Right cardiac atrium (tissue), 5 donors: ENCODE results near the gene SLC25A33. TPM values are rescaled to one million over a fixed set of nuclear protein-coding genes. Genes with fewer than 3 reads are reported as not detected.

Source experiments
- ATAC-seq, 2 donors: fragments of 200-7000 bp; cut with Tn5 transposase; one replicate each; pipeline versions ENCODE4 v1.8.0 to v1.9.1; 2020; ENCODE audit warnings: moderate library complexity in 2 of 2, mild to moderate bottlenecking in 1 of 2
- DNase-seq, 3 donors: peaks; one replicate each; pipeline ENCODE4 v3.0.0-alpha.2; 2020
- H3K27ac ChIP-seq: one replicate; pipeline ENCODE4 v1.5.1; 2013; ENCODE audit warnings: mild to moderate bottlenecking, low read length, control low read depth, moderate library complexity
- H3K27me3 ChIP-seq: one replicate; pipeline ENCODE4 v1.6.1; 2013; ENCODE audit not compliant: control insufficient read depth, insufficient read depth
- H3K4me1 ChIP-seq: one replicate; pipeline ENCODE4 v1.6.1; 2013; ENCODE audit warnings: low read length; ENCODE audit not compliant: control insufficient read depth, insufficient read depth
- H3K4me3 ChIP-seq: one replicate; pipeline ENCODE4 v1.5.1; 2013; ENCODE audit warnings: low read length, control low read depth
- H3K9me3 ChIP-seq: one replicate; pipeline ENCODE4 v1.6.1; 2013; ENCODE audit warnings: low read length; ENCODE audit not compliant: control insufficient read depth
- WGBS: extraction: QIAGEN DNeasy Blood & Tissue Kit; methylation state at CpG from one replicate; pipeline ENCODE4 v1.1.7; 2013; 5-methylcytosine and 5-hydroxymethylcytosine counted together
- intact Hi-C, 4 donors: fragments of 100-400 bp; cut with DNase I; formaldehyde crosslinking; loops; one replicate each; pipeline versions ENCODE4 v1.11.0 to v1.14.0; 2022 to 2023
- polyA plus RNA-seq: library from polyadenylated mRNA; stranded (reverse); fragments of 200-250 nt; gene quantifications from one replicate; pipeline ENCODE4 v1.2.3, GENCODE V29; 2013
- total RNA-seq, 4 donors: library from RNA; stranded (reverse); fragmentation: NEBNext Ultra II Directional; extraction: Animal tissue kit (Norgen Biotek cat#: 25700); gene quantifications; one replicate each; pipeline ENCODE4 v1.2.1, GENCODE V29; 2021
- donor health status: healthy with polysubstance abuse.
- donor health status: DM: no; HTN: yes; CAD: no.
- donor health status: DM: no; HTN: no; CAD: no.
- donor health status: DM: no; HTN: yes; CAD: no; lungs with severe emphysema.
- donor health status: DM: yes; HTN: yes; CAD: no.

SLC25A33 gene
- total and polyA plus RNA-seq, 5 donors, result 7.0 to 12.9 (median 8.4) TPM

DNA sequence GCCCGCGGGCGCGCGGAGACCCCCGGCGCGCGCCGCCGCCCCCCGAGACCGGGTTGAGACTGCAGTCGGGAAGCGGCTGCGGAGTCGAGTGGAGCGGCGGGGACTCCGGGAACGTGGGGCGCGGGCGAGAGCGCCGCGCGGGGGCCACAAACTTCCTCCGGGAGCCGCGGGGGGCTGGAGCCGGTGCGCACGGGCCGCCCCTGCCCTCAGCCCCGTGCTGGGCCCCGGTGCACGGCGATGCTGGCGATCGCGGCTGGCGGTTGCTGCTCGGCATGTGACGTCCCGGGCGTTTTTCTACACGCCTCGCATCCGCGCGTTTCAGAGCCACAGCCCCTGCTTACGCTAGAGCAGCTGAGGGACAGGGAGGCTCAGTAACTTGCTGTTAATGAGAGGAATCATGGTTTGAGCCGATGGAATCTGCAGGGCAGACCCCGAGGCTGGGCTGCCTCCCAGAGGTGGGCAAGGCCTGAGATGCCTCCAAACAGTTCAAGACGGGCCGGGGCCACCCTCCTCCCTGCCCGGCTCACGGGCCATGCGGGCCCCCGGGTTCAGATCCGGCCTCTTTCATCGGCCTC lies 50.0 kb downstream of the SLC25A33 start:
- peak overlapping the region; percentile 76 for H3K4me3 ChIP-seq
- H3K27ac ChIP-seq, result no peak overlapping the region
- DNase-seq (peak in 2 of 3 donors; percentile 35 to 67), ATAC-seq (no peak)
- H3K27me3 ChIP-seq, result no peaks in the 10 kb centered on the region
- intact Hi-C loops, result no loop called here
- peaks cover 31% of the 10 kb centered on the region for H3K4me1 ChIP-seq
- WGBS, result under 1% methylated on average over 63 of the region's 63 CpGs
- H3K9me3 ChIP-seq, result no peaks in the 10 kb centered on the region

DNA sequence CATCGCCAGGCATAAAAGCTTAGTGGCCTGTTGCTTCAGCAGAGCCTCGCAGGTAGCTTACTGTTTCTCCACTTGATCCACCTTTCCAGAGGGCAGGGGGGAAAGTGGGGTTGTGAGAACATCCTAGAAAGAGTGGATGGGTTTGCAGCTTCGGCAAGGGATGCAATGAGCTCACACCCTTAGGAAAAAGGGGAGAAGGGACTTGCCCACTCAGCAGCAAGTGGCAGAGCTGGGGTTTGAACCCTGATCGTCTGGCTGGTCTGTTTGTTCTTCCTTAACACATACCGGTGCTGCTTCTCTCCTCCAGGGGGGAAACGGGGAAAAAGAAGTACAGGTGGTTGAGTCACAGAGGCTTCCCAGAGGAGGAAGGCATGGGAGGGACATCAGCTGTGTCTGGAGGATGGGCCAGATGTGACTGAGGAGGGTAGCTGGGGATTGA lies 50.5 kb downstream of the SLC25A33 start:
- no peak overlapping the region for H3K27ac ChIP-seq
- ATAC-seq (no peak), DNase-seq (no peak)
- intact Hi-C loops, result no loop called here
- H3K9me3 ChIP-seq, result no peaks in the 10 kb centered on the region
- no peaks in the 10 kb centered on the region for H3K27me3 ChIP-seq
- peak overlapping the region; percentile 76 for H3K4me3 ChIP-seq
- 21% methylated on average over 6 of the region's 6 CpGs for WGBS
- peaks cover 31% of the 10 kb centered on the region for H3K4me1 ChIP-seq

DNA sequence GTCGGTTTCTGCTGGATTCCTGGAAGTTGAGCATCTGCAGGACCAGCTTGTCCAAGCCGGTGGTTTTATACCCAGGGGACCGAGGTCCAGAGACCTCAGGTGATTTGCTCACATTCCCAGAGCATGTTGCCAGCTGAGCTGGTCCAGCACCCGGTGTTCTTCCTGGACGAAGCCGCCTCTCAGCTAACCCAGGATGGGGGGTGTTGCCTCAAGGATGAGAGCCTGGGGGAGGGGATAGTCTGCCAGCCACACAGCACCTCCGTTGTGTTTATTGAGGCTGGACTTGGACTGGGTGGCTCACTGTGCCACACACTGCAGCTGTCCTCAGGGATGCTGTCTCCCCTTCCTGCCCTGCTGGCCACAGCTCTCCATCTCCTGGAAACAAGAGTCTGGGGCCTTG lies 50.9 kb downstream of the SLC25A33 start:
- ATAC-seq (no peak), DNase-seq (peak in 1 of 3 donors; percentile 14)
- intact Hi-C loops, result no loop called here
- WGBS, result 66% methylated on average over 7 of the region's 7 CpGs
- H3K27ac ChIP-seq, result no peak overlapping the region
- no peak overlapping the region for H3K4me3 ChIP-seq
- H3K9me3 ChIP-seq, result no peaks in the 10 kb centered on the region
- H3K27me3 ChIP-seq, result no peaks in the 10 kb centered on the region
- peaks cover 31% of the 10 kb centered on the region for H3K4me1 ChIP-seq

DNA sequence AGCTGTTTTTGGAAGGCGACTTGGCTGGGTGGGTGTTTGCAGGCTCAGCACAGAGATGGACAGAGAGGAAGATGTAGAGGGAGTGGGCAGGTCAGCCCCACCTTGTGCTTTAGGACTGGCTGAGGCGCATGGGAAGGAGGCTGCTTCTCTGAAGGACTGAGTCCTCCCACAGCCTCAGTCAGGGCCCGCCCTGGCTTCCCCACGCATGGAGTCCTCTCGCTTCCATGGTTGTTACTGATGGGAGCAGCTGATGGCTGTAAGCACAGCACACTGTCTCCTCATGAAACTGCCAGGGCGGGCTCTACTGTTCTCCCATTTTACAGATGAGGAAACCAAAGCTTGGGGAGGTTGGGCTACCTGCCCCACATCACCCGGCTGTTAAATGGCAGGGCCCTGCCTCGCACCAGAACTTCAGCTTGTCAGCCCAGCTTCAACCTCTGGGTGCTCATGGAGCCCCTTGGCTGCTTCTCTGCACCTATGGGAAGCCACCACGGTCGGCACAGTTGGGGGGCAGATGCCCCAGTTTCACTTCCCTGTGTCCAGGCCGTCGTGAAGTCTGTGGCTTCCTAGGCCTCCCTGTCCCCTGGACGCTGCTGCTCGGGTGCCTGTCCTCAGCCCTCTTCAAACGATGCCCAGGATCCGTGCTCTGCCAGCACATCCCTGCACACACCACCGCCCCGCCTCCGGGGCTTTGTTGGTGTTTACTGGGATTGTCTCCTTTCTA lies 51.8 kb downstream of the SLC25A33 start:
- peaks cover 31% of the 10 kb centered on the region for H3K4me1 ChIP-seq
- ATAC-seq (no peak), DNase-seq (peak; percentile 14 to 50 (median 45))
- WGBS, result 71% methylated on average over 19 of the region's 19 CpGs
- intact Hi-C loops, result no loop called here
- no peak overlapping the region for H3K4me3 ChIP-seq
- H3K27me3 ChIP-seq, result no peaks in the 10 kb centered on the region
- no peaks in the 10 kb centered on the region for H3K9me3 ChIP-seq
- no peak overlapping the region for H3K27ac ChIP-seq

DNA sequence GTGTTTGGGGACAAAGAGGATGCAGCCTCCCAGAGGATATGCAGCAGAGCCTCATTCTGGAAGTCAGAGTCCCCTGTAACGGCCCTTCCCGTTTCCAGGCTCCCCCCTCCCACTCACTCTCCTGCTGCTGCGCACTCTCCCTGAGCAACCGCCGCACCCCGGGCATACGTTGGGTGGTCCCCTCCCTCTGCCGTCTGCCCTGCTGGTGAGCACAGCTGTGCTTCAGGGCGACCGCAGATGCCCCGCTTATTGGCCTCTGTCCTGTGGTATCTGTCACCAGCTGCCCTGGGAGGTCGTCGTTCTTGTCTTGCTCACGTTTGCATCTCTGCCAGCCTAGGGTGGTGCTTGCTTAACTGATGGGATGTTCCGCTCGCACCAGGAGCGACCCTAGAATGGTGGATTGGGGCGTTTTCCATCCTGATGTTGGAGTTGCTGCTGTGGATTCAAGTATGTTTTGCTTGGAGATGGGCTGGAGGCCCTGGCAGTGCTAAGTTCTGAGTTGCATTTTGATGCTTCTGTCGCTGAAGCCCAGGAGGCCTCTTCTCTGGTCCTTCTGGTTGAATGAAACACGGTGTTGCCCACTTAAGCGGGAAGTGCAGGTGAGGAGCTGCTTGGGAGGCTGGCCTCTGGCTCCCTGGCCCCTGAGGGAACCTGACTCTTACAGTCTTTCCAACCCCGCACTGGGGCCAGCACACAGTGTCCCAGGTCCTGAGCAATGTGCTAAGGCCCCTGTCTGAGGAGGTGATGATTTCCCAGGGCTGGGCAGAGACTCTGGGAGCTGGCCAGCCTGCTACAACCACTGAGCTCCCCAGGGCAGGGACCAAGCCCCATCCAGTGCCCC lies 52.6 kb downstream of the SLC25A33 start:
- Histone ChIP-seq H3K4me1 (peaks cover 34% of the 10 kb centered on the region), H3K27ac (no peak overlapping the region), H3K4me3 (no peak overlapping the region), H3K27me3 (no peaks in the 10 kb centered on the region), H3K9me3 (no peaks in the 10 kb centered on the region)
- intact Hi-C loops, result no loop called here
- WGBS, result 50% methylated on average over 22 of the region's 22 CpGs
- no peak for ATAC-seq
- peak; percentile 11 to 60 (median 51) for DNase-seq

DNA sequence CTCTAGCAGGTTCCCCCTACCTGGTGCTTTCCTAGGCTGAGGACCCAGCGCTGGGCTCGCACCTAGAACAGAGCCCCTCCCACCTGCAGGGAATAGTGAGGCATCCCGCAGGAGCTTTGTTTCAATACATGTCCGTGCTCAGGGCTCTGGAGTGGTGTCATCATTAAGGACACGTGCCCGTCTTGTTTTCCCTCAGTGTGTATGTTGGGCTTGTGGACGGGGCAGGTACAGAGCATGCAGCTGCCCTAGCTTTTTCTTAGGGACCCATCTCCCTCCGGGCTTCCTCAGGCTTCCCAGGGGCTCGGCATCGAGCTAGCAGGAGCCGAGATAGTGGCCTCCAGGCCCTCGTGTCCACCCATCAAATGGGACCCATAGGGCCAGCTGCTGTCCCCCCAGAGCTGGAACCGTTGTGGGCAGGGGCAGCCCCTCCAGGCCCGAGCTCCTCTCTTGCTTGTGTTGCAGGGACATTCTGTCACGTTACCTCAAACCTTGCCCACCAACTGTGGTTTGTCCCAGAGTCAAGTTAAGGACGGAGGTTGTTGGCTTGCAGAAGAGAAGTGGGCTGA lies 53.3 kb downstream of the SLC25A33 start:
- WGBS, result 74% methylated on average over 16 of the region's 16 CpGs
- DNase-seq, result peak in 1 of 3 donors; percentile 38
- no peak for ATAC-seq
- Histone ChIP-seq H3K4me1 (peaks cover 34% of the 10 kb centered on the region), H3K4me3 (no peak overlapping the region), H3K27me3 (no peaks in the 10 kb centered on the region), H3K9me3 (no peaks in the 10 kb centered on the region), H3K27ac (no peak overlapping the region)
- intact Hi-C loops, result no loop called here

DNA sequence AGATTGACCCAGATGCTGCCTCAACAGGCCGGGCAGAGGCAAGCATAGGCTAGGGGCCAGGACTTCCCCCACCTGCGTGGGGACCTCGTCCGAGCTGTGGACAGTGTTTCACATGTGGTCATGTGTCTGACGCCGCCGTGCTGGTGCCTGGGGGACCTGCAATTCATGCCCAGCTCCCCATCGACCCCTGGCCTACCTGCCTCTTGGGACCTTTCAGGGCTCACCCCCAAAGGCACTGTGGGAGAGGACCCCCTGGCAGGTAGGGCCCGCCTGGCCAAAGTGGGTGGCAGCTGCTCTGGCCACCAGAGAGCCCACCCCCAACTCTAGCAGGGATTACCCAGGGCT lies 53.9 kb downstream of the SLC25A33 start:
- DNase-seq, result no peak
- no peak overlapping the region for H3K4me3 ChIP-seq
- 44% methylated on average over 9 of the region's 9 CpGs for whole genome bisulfite sequencing

DNA sequence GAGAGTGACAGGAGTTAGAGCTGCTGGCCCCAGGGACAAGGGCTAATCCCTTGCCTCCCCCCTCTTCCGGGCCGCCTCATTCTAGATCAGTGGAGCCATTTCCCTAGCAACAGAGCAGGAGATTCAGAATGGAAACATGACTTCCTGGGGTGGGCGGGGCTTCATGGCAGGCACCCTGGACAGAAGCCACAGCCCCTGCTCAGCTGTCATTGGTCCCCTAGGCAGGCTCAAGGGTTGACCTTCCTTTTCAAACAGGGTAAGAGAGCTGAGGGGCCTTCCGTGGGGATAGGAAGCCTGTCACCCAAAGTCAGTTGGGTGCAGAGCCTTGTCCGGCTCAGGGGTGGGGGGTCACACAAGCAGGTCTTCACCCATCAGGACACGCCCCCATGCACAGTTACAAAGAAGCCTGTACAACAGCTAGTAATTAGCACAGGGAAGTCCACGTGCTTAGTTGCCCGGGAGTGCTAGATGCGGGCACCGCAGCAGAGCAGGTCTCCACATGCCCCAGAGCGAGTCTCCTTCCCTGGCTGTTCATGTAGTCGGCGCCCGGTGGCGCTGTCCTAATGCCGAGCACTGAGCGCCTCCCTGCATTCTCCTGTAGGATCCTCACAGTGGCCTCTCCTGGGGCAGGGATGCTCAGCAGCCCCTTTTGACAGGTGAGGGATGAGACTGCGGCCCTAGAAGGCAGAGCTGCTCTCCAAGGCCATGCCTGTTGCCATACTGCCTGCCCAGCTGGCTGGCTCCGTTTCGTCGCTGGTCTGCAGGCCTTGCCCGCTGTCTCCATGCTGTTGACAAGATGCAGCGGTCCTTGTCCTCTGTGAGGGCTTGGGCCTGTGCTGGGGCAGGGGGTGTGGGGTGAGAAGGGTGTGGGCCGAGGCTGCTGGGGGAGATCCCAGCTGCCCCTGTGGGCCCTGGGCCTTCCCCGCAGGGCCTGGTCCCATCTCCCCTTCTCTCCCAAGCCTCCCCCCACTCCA lies 54.5 kb downstream of the SLC25A33 start:
- DNase-seq (peak; percentile 73 to 91 (median 90)), ATAC-seq (peak; percentile 42 to 68)
- peaks cover 34% of the 10 kb centered on the region for H3K4me1 ChIP-seq
- WGBS, result 64% methylated on average over 25 of the region's 25 CpGs
- intact Hi-C loops, result no loop called here
- H3K27ac ChIP-seq, result no peak overlapping the region
- H3K27me3 ChIP-seq, result no peaks in the 10 kb centered on the region
- no peak overlapping the region for H3K4me3 ChIP-seq
- H3K9me3 ChIP-seq, result no peaks in the 10 kb centered on the region

More for the DNA sequence above, 53.9 kb downstream of the SLC25A33 start:
- peaks cover 34% of the 10 kb centered on the region for H3K4me1 ChIP-seq
- H3K27ac ChIP-seq, result peak overlapping the region; percentile 22
- ATAC-seq, result no peak
- H3K27me3 ChIP-seq, result no peaks in the 10 kb centered on the region
- H3K9me3 ChIP-seq, result no peaks in the 10 kb centered on the region
- intact Hi-C loops, result no loop called here

DNA sequence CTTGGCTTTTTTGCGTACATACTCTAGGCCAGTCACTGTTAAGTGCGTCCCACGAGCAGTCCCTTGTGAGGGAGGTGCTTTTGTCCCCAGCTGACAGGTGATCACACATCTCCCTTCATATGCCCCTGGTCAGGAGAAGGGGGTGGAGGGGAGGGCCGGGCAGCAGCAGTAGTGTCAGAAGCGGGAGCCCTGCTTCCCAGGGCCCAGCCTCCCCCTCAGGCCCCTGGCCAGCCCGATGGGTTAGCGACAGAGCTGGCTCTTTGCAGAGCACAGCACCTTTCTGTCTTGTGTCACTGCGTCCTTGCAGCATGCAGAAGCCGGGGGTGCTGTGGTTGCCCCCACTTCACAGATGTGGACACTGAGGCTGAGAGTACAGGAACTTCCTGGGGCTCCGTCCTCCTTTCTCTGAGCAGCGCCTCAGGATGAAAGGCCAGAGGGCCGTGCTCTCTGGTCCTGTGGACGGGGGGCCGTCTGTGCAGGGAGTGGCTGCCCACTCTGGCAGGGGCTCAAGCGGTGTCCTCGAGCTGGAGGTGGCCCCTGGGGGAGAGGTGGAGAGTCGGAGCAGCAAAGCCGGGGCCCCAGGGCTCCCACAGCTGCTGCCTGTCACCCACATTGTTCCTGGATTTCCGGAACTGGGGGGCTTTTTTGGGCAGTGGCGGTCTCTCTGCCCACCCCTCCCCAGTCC lies 55.3 kb downstream of the SLC25A33 start:
- peak in 1 of 3 donors; percentile 60 for DNase-seq
- WGBS, result 91% methylated on average over 20 of the region's 20 CpGs
- intact Hi-C loops, result no loop called here
- ATAC-seq, result no peak
- H3K27me3 ChIP-seq, result no peaks in the 10 kb centered on the region
- no peak overlapping the region for H3K27ac ChIP-seq
- H3K9me3 ChIP-seq, result no peaks in the 10 kb centered on the region
- peaks cover 34% of the 10 kb centered on the region for H3K4me1 ChIP-seq
- no peak overlapping the region for H3K4me3 ChIP-seq
